Glutamatergic neuron (in vitro differentiated cells): ENCODE data around the gene DBI. TPM values are rescaled to one million over a fixed set of nuclear protein-coding genes. Genes with fewer than 3 reads are reported as not detected.

Experiments used
- DNase-seq: peaks from one replicate; pipeline ENCODE4 v3.0.0; 2022
- H3K27ac Mint-ChIP-seq: one replicate; pipeline ENCODE4 v1.8.0; 2020; ENCODE audit warnings: mild to moderate bottlenecking, mixed read lengths, inconsistent platforms; ENCODE audit not compliant: unreplicated experiment
- H3K27me3 Mint-ChIP-seq: one replicate; pipeline ENCODE4 v1.8.0; 2020; ENCODE audit warnings: mild to moderate bottlenecking, moderate library complexity, mixed read lengths, inconsistent platforms; ENCODE audit not compliant: unreplicated experiment
- H3K36me3 Mint-ChIP-seq: one replicate; pipeline ENCODE4 v1.8.0; 2020; ENCODE audit warnings: mild to moderate bottlenecking, mixed read lengths, inconsistent platforms; ENCODE audit not compliant: unreplicated experiment
- H3K4me1 Mint-ChIP-seq: one replicate; pipeline ENCODE4 v1.8.0; 2020; ENCODE audit warnings: mild to moderate bottlenecking, low read depth, mixed read lengths, inconsistent platforms; ENCODE audit not compliant: unreplicated experiment
- H3K4me3 Mint-ChIP-seq: one replicate; pipeline ENCODE4 v1.8.0; 2020; ENCODE audit warnings: mild to moderate bottlenecking, mixed read lengths, inconsistent platforms; ENCODE audit not compliant: unreplicated experiment
- H3K9me3 Mint-ChIP-seq: one replicate; pipeline ENCODE4 v1.8.0; 2020; ENCODE audit warnings: mild to moderate bottlenecking, moderate library complexity, mixed read lengths, inconsistent platforms; ENCODE audit not compliant: unreplicated experiment
- total RNA-seq: library from RNA; stranded (reverse); fragmentation: NEBNext Ultra II Directional; extraction: Animal tissue kit (Norgen Biotek cat#: 25700); gene quantifications from one replicate; pipeline ENCODE4 v1.2.1, GENCODE V29; 2021; ENCODE audit not compliant: unreplicated experiment
- TF ChIP-seq, protein P1 (sequence below): fragments of 200-600 bp; sonication (generic); IDR thresholded peaks from one replicate; pipeline ENCODE4 v1.5.0; 2021; ENCODE audit not compliant: partially characterized antibody, unreplicated experiment

Gene DBI
- total RNA-seq, 1 donor from 2014 or later, result 134 TPM

DNA sequence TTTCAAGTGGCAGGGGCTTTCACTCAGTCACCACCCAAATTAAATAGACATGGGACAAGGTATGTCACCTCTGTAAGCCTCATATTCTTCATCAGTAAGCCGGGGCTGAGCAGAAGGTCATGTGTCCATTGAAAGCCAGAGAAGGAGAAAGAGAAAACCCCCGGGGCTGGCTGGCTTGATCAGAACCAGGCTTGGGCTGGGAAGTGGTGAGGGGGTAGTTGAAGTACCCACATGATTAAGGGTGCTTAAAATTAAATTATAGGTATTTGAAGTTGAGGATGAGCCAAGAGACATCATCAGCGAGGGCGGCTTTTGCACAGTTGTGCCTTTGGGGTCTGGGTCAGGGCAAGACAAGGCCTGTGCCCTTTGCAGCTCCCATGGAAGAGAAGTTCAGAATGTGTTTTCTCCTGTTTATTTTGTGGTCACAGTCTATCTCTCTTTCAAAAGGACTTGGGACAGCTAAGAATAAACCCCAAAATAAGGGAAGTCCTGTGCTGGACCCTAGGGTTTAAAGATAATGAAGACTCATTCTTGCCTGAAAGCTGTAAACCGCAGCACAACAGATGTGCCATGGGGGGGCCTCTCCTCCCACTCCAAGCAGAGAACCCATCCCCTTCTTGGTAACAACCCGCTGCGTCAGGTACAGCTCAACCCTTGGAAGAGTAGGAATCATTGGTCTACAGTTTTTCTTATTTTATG lies 10.7 kb downstream of the DBI start:
- Mint-ChIP-seq H3K4me1 (peaks cover 15% of the 10 kb centered on the region), H3K36me3 (peaks cover 24% of the 10 kb centered on the region), H3K27me3 (peaks cover 3% of the 10 kb centered on the region), H3K9me3 (peaks cover 1% of the 10 kb centered on the region), H3K4me3 (no peak overlapping the region), H3K27ac (peak overlapping the region; percentile 18)
- DNase-seq, result no peak
- TF ChIP-seq, protein P1, sequence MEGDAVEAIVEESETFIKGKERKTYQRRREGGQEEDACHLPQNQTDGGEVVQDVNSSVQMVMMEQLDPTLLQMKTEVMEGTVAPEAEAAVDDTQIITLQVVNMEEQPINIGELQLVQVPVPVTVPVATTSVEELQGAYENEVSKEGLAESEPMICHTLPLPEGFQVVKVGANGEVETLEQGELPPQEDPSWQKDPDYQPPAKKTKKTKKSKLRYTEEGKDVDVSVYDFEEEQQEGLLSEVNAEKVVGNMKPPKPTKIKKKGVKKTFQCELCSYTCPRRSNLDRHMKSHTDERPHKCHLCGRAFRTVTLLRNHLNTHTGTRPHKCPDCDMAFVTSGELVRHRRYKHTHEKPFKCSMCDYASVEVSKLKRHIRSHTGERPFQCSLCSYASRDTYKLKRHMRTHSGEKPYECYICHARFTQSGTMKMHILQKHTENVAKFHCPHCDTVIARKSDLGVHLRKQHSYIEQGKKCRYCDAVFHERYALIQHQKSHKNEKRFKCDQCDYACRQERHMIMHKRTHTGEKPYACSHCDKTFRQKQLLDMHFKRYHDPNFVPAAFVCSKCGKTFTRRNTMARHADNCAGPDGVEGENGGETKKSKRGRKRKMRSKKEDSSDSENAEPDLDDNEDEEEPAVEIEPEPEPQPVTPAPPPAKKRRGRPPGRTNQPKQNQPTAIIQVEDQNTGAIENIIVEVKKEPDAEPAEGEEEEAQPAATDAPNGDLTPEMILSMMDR, result no peak

DNA sequence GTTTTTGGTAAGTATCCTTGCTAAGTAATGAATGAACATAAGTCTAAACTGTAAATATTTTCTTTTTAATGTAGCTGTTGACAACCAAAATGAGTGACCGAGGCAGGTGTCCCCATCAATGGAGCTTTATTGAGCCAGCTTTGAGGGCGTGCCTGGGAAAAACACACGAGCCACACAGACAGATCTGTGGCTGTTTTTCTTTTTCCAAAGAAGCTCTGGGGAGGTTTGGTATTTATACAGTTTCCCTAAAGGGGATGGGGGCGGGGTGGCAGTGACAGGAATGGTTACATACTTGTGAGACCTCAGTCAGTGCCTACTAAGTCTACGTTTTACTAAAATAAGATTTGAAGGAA lies 11.2 kb downstream of the DBI start:
- Mint-ChIP-seq H3K27ac (no peak overlapping the region), H3K4me3 (no peak overlapping the region), H3K27me3 (peaks cover 1% of the 10 kb centered on the region), H3K4me1 (peaks cover 10% of the 10 kb centered on the region), H3K9me3 (peaks cover 1% of the 10 kb centered on the region), H3K36me3 (peaks cover 19% of the 10 kb centered on the region)
- DNase-seq, result no peak
- TF ChIP-seq, protein P1, result no peak

DNA sequence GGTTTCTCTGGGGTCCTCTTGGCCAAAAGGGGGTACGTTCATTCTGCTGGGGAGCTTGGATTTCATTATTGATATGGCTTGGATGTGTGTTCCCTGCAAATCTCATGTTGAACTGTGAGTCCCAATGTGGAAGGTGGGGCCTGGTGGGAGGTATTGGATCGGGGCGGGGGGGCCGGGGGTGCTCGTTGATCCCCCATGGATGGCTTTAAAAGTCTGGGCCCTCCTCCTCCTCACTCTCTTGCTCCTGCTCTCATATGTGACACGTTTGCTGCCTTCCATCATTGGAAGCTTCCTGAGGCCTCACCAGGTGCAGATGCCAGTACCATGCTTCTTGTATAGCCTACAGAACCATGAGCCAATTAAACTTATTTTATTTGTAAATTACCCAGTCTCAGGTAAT lies 11.8 kb downstream of the DBI start:
- TF ChIP-seq, protein P1, result no peak
- Mint-ChIP-seq H3K27me3 (peaks cover 1% of the 10 kb centered on the region), H3K27ac (no peak overlapping the region), H3K4me3 (no peak overlapping the region), H3K9me3 (no peaks in the 10 kb centered on the region), H3K36me3 (peaks cover 15% of the 10 kb centered on the region), H3K4me1 (peaks cover 10% of the 10 kb centered on the region)
- DNase-seq, result no peak

DNA sequence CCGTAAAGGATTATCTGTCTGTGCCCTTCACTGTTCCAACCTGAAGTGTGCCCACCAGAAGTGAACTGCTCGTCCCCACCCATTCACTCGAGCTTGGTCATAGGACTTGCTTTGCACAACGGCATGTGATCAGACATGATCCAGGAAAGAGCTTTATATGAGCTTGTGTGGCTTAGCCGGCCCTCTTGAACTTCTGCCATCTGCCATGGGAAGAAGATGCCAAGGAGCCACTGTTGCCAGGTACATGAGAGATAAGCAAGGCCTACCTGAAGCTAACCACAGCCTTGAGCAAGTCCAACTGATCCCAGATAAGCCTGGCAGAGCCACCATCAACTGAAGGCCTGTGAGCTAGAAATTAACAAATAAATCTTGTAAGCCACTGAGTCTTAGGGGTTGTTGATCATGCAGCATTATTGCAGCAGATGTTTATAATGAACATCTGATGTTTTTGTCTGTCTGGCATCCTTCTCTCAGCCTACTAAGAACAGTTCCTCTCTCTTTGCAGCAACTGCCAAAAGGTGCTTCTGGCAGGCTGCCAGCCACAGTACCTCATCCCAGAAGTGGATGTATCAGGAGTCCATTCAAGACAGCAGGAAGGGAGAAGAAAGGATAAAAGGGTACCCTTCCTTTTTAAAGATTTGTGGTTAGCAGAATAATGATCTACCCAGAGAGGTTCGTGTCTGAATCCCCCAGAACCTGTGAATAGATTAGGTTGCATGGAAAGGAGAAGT lies 16.8 kb downstream of the DBI start:
- Mint-ChIP-seq H3K4me1 (peaks cover 2% of the 10 kb centered on the region), H3K27ac (no peak overlapping the region), H3K4me3 (no peak overlapping the region), H3K36me3 (no peaks in the 10 kb centered on the region), H3K27me3 (peaks cover 2% of the 10 kb centered on the region), H3K9me3 (no peaks in the 10 kb centered on the region)
- TF ChIP-seq, protein P1, result no peak
- DNase-seq, result no peak

DNA sequence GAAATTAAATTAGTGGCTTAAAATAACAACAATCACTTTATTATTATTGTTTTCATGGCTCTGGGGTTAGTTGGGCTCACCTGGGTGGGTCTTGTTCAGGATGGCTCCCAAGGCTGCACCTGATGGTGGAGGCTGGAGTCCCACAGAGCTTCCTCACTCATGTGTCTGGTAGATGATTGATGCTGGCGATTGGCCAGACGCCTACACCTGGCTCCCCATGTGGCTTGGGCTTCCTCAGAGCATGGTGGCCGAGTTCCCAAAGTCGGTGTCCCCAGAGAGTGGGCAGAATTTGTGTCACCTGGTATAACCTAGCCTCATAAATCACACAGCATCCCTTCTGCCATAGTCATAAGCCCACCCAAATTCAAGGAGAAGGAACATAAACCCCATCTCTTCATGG lies 18.2 kb downstream of the DBI start:
- TF ChIP-seq, protein P1, result no peak
- no peaks in the 10 kb centered on the region for H3K36me3 Mint-ChIP-seq
- DNase-seq, result no peak
- no peak overlapping the region for H3K27ac Mint-ChIP-seq
- H3K9me3 Mint-ChIP-seq, result no peaks in the 10 kb centered on the region
- H3K4me1 Mint-ChIP-seq, result peaks cover 2% of the 10 kb centered on the region
- peaks cover 2% of the 10 kb centered on the region for H3K27me3 Mint-ChIP-seq
- no peak overlapping the region for H3K4me3 Mint-ChIP-seq
